ENCODE measurements around the gene ADGRL1.

GRCh38 chr19:14118165-14119051 is 87.6 kb downstream of the ADGRL1 start:
- TF ChIP-seq CTCF (optimal IDR thresholded peaks at IDR 0.05 in 1 of 3, IDR thresholded peaks at IDR 0.05 in 1 of 3, conservative IDR thresholded peaks at IDR 0.05 in 1 of 3; ENCODE audit: extremely low read depth in 1 of 3, insufficient read depth in 2 of 3, low read length in 3 of 3) (no peak), EZH2 (IDR thresholded peaks at IDR 0.05; ENCODE audit: low read length) (no peak)
